Heart left ventricle (tissue), 13 donors: Measurements from ENCODE around the gene PTPRJ.

Experiments
- CTCF ChIP-seq, 12 donors: fragments of 200-600 bp; sonication (generic) in 4 of 12; IDR thresholded peaks; one replicate each; pipeline versions ENCODE4 v1.5.0 to v1.8.0; 2018 to 2022; ENCODE audit warnings: antibody characterized with exemption in 12 of 12, mild to moderate bottlenecking in 5 of 12
- POLR2A ChIP-seq, 2 donors: fragments of 450-650 bp; IDR thresholded peaks; one replicate each; pipeline ENCODE4 v1.6.1; 2017; ENCODE audit warnings: antibody characterized with exemption in 2 of 2, mild to moderate bottlenecking in 2 of 2, moderate library complexity in 2 of 2
- donor health status: ischemic (EF 13 %, LVEDD 7.1; RV severe dilation, severe dysfunction).
- donor health status: DM: no; HTN: yes; CAD: no.
- donor health status: DM: no; HTN: no; CAD: no.
- donor health status: ischemic (EF 25% LVEDD 6.9; RV normal size, moderate dysfunction).
- donor health status: ischemic (EF 25% LVEDD 5.7; RV mildly dilated, moderate dysfunction).
- donor health status: ischemic (EF 35%, LVEDD 5.7; RV mildly dilated, moderate dysfunction).
- donor health status: nonischemic (EF 11% LVEDD 7.7; RV severe dilation, severe dysfunction).
- donor health status: DM: yes; HTN: yes; CAD: no.
- donor health status: PGD.
- donor health status: ischemic (EF 29% LVEDD 5.4; RV normal size, mild dysfunction).
- donor health status: nonischemic (EF 23%, LVEDD 6.1; RV moderate dilation, normal function).

GRCh38 chr11:48168815-48169214 is 188.5 kb downstream of the PTPRJ start:
- TF ChIP-seq CTCF (IDR thresholded peaks at IDR 0.05), result no peak
- no peak for TF ChIP-seq POLR2A (IDR thresholded peaks at IDR 0.05)
